ENCODE data around the gene TRIM3.

GRCh38 chr11:6481012-6481923 lies 7.5 kb upstream of the TRIM3 start, which contains the start of the genes ARFIP2 and TIMM10B:
- no peak for TF ChIP-seq CTCF (IDR thresholded peaks at IDR 0.05; ENCODE audit: low read length)
- TF ChIP-seq EZH2 (IDR thresholded peaks at IDR 0.05; ENCODE audit: borderline replicate concordance, low read length): no peak

All from OCI-LY1 (cell line).